SU-DHL-6 (cell line): ENCODE data around the gene CA5B.
"Not testable (repeated sequence)": the region's sequence is repeated elsewhere in the genome, so short reads cannot be mapped to it uniquely, and the experiment has no call there.

ENCODE experiments used
- H2AFZ ChIP-seq: fragments of 200-600 bp; sonication (generic); 2 replicates; pipeline ENCODE4 v1.6.1; 2014; ENCODE audit warnings: low read depth, mild to moderate bottlenecking, moderate library complexity, mixed read lengths, antibody characterized with exemption, low read length; ENCODE audit not compliant: severe bottlenecking
- H3F3A ChIP-seq: fragments of 200-600 bp; shearing (Covaris generic); 2 replicates; pipeline ENCODE4 v1.6.0; 2016; ENCODE audit warnings: antibody characterized with exemption, mild to moderate bottlenecking; ENCODE audit not compliant: insufficient read depth
- H3K27ac ChIP-seq: fragments of 200-600 bp; sonication (generic); 2 replicates; pipeline ENCODE4 v1.5.1; 2016; ENCODE audit warnings: low read depth, mild to moderate bottlenecking, low read length, moderate library complexity, mixed read lengths
- H3K27me3 ChIP-seq: fragments of 200-600 bp; sonication (generic), shearing (Covaris generic); 2 replicates; pipeline ENCODE4 v1.6.0; 2014; ENCODE audit warnings: mild to moderate bottlenecking, low read length
- H3K36me3 ChIP-seq: fragments of 200-600 bp; sonication (generic); 2 replicates; pipeline ENCODE4 v1.6.1; 2014; ENCODE audit warnings: mild to moderate bottlenecking, low read length, mixed read lengths
- H3K4me2 ChIP-seq: fragments of 300-600, 200-600 bp; shearing (Covaris generic), sonication (generic); 2 replicates; pipeline ENCODE4 v1.6.0; 2014; ENCODE audit warnings: low read length, low read depth, mild to moderate bottlenecking; ENCODE audit not compliant: poor library complexity, severe bottlenecking
- H3K4me3 ChIP-seq: fragments of 200-600 bp; sonication (generic); 2 replicates; pipeline ENCODE4 v1.5.1; 2014; ENCODE audit warnings: antibody characterized with exemption, low read length, mild to moderate bottlenecking, mixed read lengths; ENCODE audit not compliant: insufficient read depth, poor library complexity, severe bottlenecking
- H3K79me2 ChIP-seq: fragments of 200-600 bp; sonication (generic); 2 replicates; pipeline ENCODE4 v1.6.1; 2014; ENCODE audit warnings: mild to moderate bottlenecking, low read length, moderate library complexity; ENCODE audit not compliant: insufficient read depth
- H3K9ac ChIP-seq: fragments of 200-600 bp; sonication (generic); 2 replicates; pipeline ENCODE4 v1.7.0; 2014; ENCODE audit warnings: mild to moderate bottlenecking, low read length
- H3K9me2 ChIP-seq: fragments of 200-600 bp; sonication (generic); replicated peaks from 2 replicates; pipeline ENCODE4 v1.6.1; 2014; ENCODE audit warnings: low read length; ENCODE audit not compliant: insufficient read depth
- H3K9me3 ChIP-seq: fragments of 200-600 bp; sonication (generic); 2 replicates; pipeline ENCODE4 v1.6.1; 2014; ENCODE audit warnings: low read length, mixed read lengths; ENCODE audit not compliant: insufficient read depth
- H4K20me1 ChIP-seq: fragments of 200-600 bp; sonication (generic); 2 replicates; pipeline ENCODE4 v1.6.1; 2014; ENCODE audit warnings: low read depth, mild to moderate bottlenecking, antibody characterized with exemption, low read length, moderate library complexity, mixed read lengths
- EZH2phosphoT487 ChIP-seq: fragments of 200-600 bp; sonication (generic), shearing (Covaris generic); conservative IDR thresholded peaks from 2 replicates; pipeline ENCODE4 v1.6.1; 2018; ENCODE audit warnings: mild to moderate bottlenecking, antibody characterized with exemption, low read length, moderate library complexity, mixed read lengths
- TF ChIP-seq, protein P1 (sequence below): fragments of 200-600 bp; sonication (generic); IDR thresholded peaks from one replicate; pipeline ENCODE4 v1.5.1; 2017; ENCODE audit warnings: antibody characterized with exemption, mild to moderate bottlenecking, low read length, moderate library complexity; ENCODE audit not compliant: insufficient read depth, poor library complexity, severe bottlenecking

CA5B gene

DNA sequence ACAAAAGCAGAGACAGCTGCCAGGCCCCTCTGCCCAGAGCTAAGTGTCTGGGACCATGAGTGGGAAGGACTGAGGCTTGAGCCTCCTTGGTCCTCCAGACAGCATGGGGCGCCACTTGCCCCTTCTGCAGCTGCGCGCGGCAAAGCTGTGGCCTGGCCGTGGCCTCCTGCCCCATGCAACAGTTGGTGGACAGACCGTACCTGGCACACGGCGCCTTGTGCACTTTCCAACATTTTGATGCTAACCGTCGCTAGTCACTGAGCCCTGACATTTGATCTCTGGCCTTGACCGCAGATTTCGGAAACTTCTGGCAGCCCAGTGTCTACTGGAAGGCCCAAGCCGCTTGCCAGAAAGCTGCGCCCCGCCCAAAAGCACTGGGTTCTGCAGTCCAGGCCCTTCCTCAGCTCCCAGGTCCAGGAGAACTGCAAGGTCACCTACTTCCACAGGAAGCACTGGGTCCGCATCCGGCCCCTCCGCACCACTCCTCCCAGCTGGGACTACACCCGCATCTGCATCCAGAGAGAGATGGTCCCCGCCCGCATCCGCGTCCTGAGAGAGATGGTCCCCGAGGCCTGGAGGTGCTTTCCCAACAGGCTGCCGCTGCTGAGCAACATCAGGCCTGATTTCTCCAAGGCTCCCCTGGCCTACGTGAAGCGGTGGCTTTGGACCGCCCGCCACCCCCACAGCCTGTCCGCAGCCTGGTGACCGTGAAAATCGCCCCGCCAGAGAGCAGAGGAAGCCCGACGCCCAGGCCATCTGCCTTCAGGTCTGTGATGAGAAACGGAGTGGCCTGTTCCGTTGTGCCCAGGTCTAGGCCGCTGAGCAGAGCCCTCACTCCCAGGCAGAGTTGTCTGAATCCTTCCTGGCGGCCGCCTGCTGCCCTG lies 35.3 kb upstream of the CA5B start:
- Histone ChIP-seq H4K20me1 (no peaks in the 10 kb centered on the region), H3K9me3 (no peaks in the 10 kb centered on the region), H3K79me2 (no peaks in the 10 kb centered on the region), H3K36me3 (no peaks in the 10 kb centered on the region), H3K9me2 (no peaks in the 10 kb centered on the region), H3K27ac (no peak overlapping the region), H3K9ac (no peak overlapping the region), H2AFZ (no peak overlapping the region), H3F3A (no peaks in the 10 kb centered on the region), H3K27me3 (no peaks in the 10 kb centered on the region), H3K4me2 (no peak overlapping the region), H3K4me3 (no peak overlapping the region)
- TF ChIP-seq, protein P1, sequence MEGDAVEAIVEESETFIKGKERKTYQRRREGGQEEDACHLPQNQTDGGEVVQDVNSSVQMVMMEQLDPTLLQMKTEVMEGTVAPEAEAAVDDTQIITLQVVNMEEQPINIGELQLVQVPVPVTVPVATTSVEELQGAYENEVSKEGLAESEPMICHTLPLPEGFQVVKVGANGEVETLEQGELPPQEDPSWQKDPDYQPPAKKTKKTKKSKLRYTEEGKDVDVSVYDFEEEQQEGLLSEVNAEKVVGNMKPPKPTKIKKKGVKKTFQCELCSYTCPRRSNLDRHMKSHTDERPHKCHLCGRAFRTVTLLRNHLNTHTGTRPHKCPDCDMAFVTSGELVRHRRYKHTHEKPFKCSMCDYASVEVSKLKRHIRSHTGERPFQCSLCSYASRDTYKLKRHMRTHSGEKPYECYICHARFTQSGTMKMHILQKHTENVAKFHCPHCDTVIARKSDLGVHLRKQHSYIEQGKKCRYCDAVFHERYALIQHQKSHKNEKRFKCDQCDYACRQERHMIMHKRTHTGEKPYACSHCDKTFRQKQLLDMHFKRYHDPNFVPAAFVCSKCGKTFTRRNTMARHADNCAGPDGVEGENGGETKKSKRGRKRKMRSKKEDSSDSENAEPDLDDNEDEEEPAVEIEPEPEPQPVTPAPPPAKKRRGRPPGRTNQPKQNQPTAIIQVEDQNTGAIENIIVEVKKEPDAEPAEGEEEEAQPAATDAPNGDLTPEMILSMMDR: no peak
- no peak for TF ChIP-seq EZH2phosphoT487

DNA sequence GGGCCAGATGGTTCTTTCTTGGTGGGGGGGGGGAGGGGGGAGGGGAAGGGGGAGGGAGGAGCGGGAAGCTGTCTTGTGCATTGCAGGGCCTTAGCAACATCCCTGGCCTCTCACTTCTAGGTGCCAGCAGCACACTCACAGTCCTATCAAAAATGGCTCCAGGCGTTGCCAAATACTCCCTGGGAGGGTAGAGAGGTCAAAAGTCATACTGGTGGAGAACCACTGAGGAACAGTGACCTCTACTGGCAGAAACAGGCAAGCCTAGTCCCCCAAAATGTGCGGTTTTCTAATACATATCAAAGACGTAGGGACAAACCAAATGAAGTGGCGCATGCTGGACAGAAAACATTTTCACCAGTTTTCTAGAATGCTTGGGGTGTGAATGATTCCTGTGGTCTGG lies 34.3 kb upstream of the CA5B start:
- not testable (repeated sequence) for H3K9ac ChIP-seq, H3K79me2 ChIP-seq, H3K27ac ChIP-seq, H4K20me1 ChIP-seq, H2AFZ ChIP-seq, H3K27me3 ChIP-seq, H3K4me3 ChIP-seq, H3K9me3 ChIP-seq, H3K4me2 ChIP-seq, H3F3A ChIP-seq, H3K9me2 ChIP-seq, H3K36me3 ChIP-seq

DNA sequence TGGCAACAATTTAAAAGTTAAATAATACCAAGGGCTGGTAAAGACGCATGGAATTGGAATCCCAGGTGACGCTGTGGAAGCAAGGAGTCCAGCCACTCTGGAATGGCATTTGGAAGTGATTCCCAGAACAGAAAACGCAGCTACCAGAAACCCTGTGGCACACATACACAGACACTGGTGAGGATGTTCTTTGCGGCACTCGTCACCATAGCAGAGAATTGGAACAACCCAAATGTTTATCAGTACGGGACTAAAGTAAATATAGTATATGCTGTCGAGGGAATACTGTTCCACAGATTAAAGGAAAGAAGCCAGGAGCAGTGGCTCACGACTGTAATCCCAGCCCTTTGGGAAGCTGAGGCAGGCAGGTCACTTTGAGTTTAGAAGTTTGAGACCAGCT lies 33.8 kb upstream of the CA5B start:
- not testable (repeated sequence) for H3F3A ChIP-seq, H3K36me3 ChIP-seq, H3K9ac ChIP-seq, H3K9me2 ChIP-seq, H3K9me3 ChIP-seq, H3K4me2 ChIP-seq, H2AFZ ChIP-seq, H4K20me1 ChIP-seq, H3K79me2 ChIP-seq, H3K4me3 ChIP-seq, H3K27me3 ChIP-seq, H3K27ac ChIP-seq

GRCh38 chrX:15714529-15714928 lies 23.5 kb upstream of the CA5B start:
- Histone ChIP-seq H3K4me3 (no peak overlapping the region), H3K4me2 (no peak overlapping the region), H3K9me2 (no peaks in the 10 kb centered on the region), H3F3A (no peaks in the 10 kb centered on the region), H3K79me2 (no peaks in the 10 kb centered on the region), H3K9ac (no peak overlapping the region), H3K9me3 (no peaks in the 10 kb centered on the region), H2AFZ (no peak overlapping the region), H4K20me1 (no peaks in the 10 kb centered on the region), H3K27me3 (no peaks in the 10 kb centered on the region), H3K36me3 (no peaks in the 10 kb centered on the region), H3K27ac (no peak overlapping the region)
- TF ChIP-seq, protein P1: no peak
- TF ChIP-seq EZH2phosphoT487: no peak
